HG02588 (cell line): ENCODE measurements around the gene BORCS5.
"Not testable (repeated sequence)": the region's sequence is repeated elsewhere in the genome, so short reads cannot be mapped to it uniquely, and the experiment has no call there.

Experiments
- ATAC-seq: cut with Tn5 transposase; IDR thresholded peaks from one replicate; pipeline ENCODE4 v1.9.1; 2021; ENCODE audit warnings: mild to moderate bottlenecking, moderate library complexity; ENCODE audit not compliant: unreplicated experiment

Gene BORCS5

GRCh38 chr12:12384571-12385340, 27.9 kb downstream of the BORCS5 start:
- no peak for ATAC-seq

- no peak for ATAC-seq
Observed at GRCh38 chr12:12387501-12387900, 30.6 kb downstream of the BORCS5 start.

GRCh38 chr12:12392413-12392812, 35.5 kb downstream of the BORCS5 start:
- no peak for ATAC-seq

GRCh38 chr12:12393171-12393570, 36.3 kb downstream of the BORCS5 start:
- ATAC-seq = no peak

- ATAC-seq = no peak
Observed at GRCh38 chr12:12396694-12397093, 39.8 kb downstream of the BORCS5 start.

- ATAC-seq = no peak
Observed at GRCh38 chr12:12397184-12397583, 40.3 kb downstream of the BORCS5 start.

GRCh38 chr12:12398026-12398859, 41.4 kb downstream of the BORCS5 start:
- no peak for ATAC-seq

- no peak for ATAC-seq
Observed at GRCh38 chr12:12399161-12399560, 42.3 kb downstream of the BORCS5 start.

- ATAC-seq = no peak
Observed at GRCh38 chr12:12399776-12400305, 43.0 kb downstream of the BORCS5 start.

GRCh38 chr12:12400793-12401192, 43.9 kb downstream of the BORCS5 start:
- ATAC-seq = no peak

GRCh38 chr12:12403264-12404248, 46.7 kb downstream of the BORCS5 start:
- ATAC-seq = no peak

GRCh38 chr12:12404297-12404696, 47.4 kb downstream of the BORCS5 start:
- no peak for ATAC-seq

GRCh38 chr12:12405882-12406281, 49.0 kb downstream of the BORCS5 start:
- no peak for ATAC-seq

- ATAC-seq = no peak
Observed at GRCh38 chr12:12406762-12407161, 49.9 kb downstream of the BORCS5 start.

GRCh38 chr12:12408265-12408690, 51.4 kb downstream of the BORCS5 start:
- ATAC-seq = no peak

GRCh38 chr12:12409337-12409736, 52.5 kb downstream of the BORCS5 start:
- ATAC-seq = not testable (repeated sequence)

- ATAC-seq = no peak
Observed at GRCh38 chr12:12415886-12416285, 59.0 kb downstream of the BORCS5 start.

GRCh38 chr12:12419165-12419564, 62.3 kb downstream of the BORCS5 start:
- ATAC-seq = not testable (repeated sequence)

- no peak for ATAC-seq
Observed at GRCh38 chr12:12423367-12423766, 66.5 kb downstream of the BORCS5 start.

- no peak for ATAC-seq
Observed at GRCh38 chr12:12425001-12425400, 68.1 kb downstream of the BORCS5 start.

GRCh38 chr12:12425616-12426015, 68.7 kb downstream of the BORCS5 start:
- ATAC-seq = no peak
